ENCODE data around the gene RAPSN.
A peak's percentile ranks its signal among the peaks of the same experiment; 100 is the strongest.

The RAPSN gene

DNA sequence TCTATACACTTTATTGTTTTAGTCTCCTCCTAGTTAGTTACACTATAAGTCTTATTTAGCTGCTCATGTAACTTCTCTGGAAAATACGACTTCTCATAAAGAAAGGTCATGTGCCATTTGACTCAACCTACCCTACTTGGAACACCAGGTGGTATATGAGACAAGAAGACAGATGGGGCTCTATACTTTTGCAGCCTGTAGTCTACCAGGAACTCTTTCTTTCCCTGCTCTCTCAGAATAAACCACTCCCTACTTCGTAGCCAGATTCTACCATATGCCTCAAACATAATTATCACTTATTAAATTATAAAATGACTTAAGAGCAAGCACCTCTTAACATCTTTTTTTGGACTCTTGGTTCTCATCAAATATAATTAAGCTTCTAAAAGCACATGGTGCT lies 38.5 kb upstream of the RAPSN start:
- H3K36me3 ChIP-seq (ENCODE audit: control insufficient read depth in 1 of 2, insufficient read depth in 2 of 2, low read length in 2 of 2) = peaks cover 29 to 37% of the 10 kb centered on the region in 2 experiments
- no peak overlapping the region for H3K9ac ChIP-seq (ENCODE audit: low read length)
- no peak overlapping the region for H4K8ac ChIP-seq (ENCODE audit: low read depth, low read length)
- H3K4ac ChIP-seq (ENCODE audit: low read depth, low read length) = no peak overlapping the region
- H3K23ac ChIP-seq (ENCODE audit: low read length) = no peak overlapping the region
- H3K18ac ChIP-seq (ENCODE audit: low read length) = no peak overlapping the region
- no peak overlapping the region for H2BK120ac ChIP-seq (ENCODE audit: insufficient read depth, low read length, poor library complexity)
- no peaks in the 10 kb centered on the region for H3K79me1 ChIP-seq (ENCODE audit: low read length)
- H3K4me3 ChIP-seq (ENCODE audit: low read depth, low read length) = no peak overlapping the region
- no peak overlapping the region for H4K91ac ChIP-seq (ENCODE audit: low read depth, low read length)
- no peak overlapping the region for H3K4me2 ChIP-seq (ENCODE audit: low read length)
- no peaks in the 10 kb centered on the region for H3K27me3 ChIP-seq (ENCODE audit: insufficient read depth, low read length)
- no peak overlapping the region for H2BK5ac ChIP-seq (ENCODE audit: low read depth, low read length, poor library complexity)
- H3K79me2 ChIP-seq (ENCODE audit: control insufficient read depth, insufficient read depth, low read length, poor library complexity) = no peaks in the 10 kb centered on the region
- no peak overlapping the region for H2AK5ac ChIP-seq (ENCODE audit: low read length)
- no peak overlapping the region for H3K27ac ChIP-seq (ENCODE audit: low read depth, low read length)
- H3K14ac ChIP-seq (ENCODE audit: low read length) = no peak overlapping the region
- no peak overlapping the region for H2BK12ac ChIP-seq (ENCODE audit: low read length)
- WGBS (ENCODE audit: extremely low coverage, insufficient coverage, insufficient read length) = 100% methylated on average over 1 of the region's 2 CpGs
- no peaks in the 10 kb centered on the region for H3K9me3 ChIP-seq (ENCODE audit: insufficient read depth, low read depth, low read length)
- H2AFZ ChIP-seq (ENCODE audit: insufficient read depth, low read length, poor library complexity) = no peak overlapping the region
- no peak for DNase-seq
- no peaks in the 10 kb centered on the region for H3K4me1 ChIP-seq (ENCODE audit: control insufficient read depth in 1 of 2, insufficient read depth in 2 of 2, low read length in 2 of 2)
- no peak overlapping the region for H4K12ac ChIP-seq (ENCODE audit: low read depth, low read length)

DNA sequence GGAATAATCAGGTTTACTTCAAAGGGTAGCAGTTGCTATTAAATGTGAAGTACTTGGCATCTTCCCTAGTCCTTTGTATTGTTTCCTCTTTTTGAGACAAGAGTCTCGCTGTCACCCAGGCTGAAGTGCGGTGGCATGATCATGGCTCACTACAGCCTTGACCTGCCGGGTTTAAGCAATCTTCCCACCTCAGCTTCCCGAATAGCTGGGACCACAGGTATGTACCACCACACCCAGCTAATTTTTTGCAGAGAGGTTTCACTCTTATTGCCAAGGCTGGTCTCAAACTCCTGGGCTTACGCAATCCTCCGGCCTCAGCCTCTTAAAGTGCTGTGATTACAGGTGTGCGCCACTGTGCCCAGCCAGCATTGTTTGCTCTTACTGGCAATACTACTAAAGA lies 36.2 kb upstream of the RAPSN start:
- no peak overlapping the region for H2BK120ac ChIP-seq (ENCODE audit: insufficient read depth, low read length, poor library complexity)

DNA sequence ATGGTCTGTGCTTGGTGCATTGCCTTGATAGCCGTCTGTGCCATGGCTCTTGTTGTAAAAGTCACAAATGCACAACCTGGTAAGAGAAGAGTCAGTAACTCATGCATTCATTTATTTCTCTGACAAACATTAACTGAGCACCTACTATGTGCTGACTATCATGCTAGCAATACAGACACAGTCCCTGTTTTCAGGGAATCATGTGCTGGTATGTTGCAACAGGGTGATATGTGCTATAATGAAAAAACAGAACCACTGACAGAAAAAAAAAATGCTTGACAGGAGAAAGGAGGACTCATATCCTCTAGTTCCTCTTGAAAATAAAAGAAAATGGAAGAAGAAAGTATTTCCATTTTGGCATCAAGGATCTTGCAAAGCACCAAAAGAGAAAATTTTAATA lies 34.5 kb upstream of the RAPSN start:
- WGBS (ENCODE audit: extremely low coverage, insufficient coverage, insufficient read length) = no CpG with 5 or more reads among the region's 1 CpG
- no peak overlapping the region for H2BK12ac ChIP-seq (ENCODE audit: low read length)
- H3K18ac ChIP-seq (ENCODE audit: low read length) = no peak overlapping the region
- H2BK120ac ChIP-seq (ENCODE audit: insufficient read depth, low read length, poor library complexity) = no peak overlapping the region
- no peak overlapping the region for H2AK5ac ChIP-seq (ENCODE audit: low read length)
- H4K12ac ChIP-seq (ENCODE audit: low read depth, low read length) = no peak overlapping the region
- no peak overlapping the region for H2AFZ ChIP-seq (ENCODE audit: insufficient read depth, low read length, poor library complexity)
- no peaks in the 10 kb centered on the region for H3K79me2 ChIP-seq (ENCODE audit: control insufficient read depth, insufficient read depth, low read length, poor library complexity)
- H4K8ac ChIP-seq (ENCODE audit: low read depth, low read length) = no peak overlapping the region
- no peaks in the 10 kb centered on the region for H3K9me3 ChIP-seq (ENCODE audit: insufficient read depth, low read depth, low read length)
- H3K27me3 ChIP-seq (ENCODE audit: insufficient read depth, low read length) = no peaks in the 10 kb centered on the region
- H3K23ac ChIP-seq (ENCODE audit: low read length) = no peak overlapping the region
- peaks cover 47 to 60% of the 10 kb centered on the region in 2 experiments for H3K36me3 ChIP-seq (ENCODE audit: control insufficient read depth in 1 of 2, insufficient read depth in 2 of 2, low read length in 2 of 2)
- no peaks in the 10 kb centered on the region for H3K4me1 ChIP-seq (ENCODE audit: control insufficient read depth in 1 of 2, insufficient read depth in 2 of 2, low read length in 2 of 2)
- H3K4me3 ChIP-seq (ENCODE audit: low read depth, low read length) = no peak overlapping the region
- H4K91ac ChIP-seq (ENCODE audit: low read depth, low read length) = no peak overlapping the region
- H2BK5ac ChIP-seq (ENCODE audit: low read depth, low read length, poor library complexity) = no peak overlapping the region
- H3K4ac ChIP-seq (ENCODE audit: low read depth, low read length) = no peak overlapping the region
- H3K79me1 ChIP-seq (ENCODE audit: low read length) = no peaks in the 10 kb centered on the region
- no peak for DNase-seq
- H3K14ac ChIP-seq (ENCODE audit: low read length) = no peak overlapping the region
- H3K27ac ChIP-seq (ENCODE audit: low read depth, low read length) = no peak overlapping the region
- no peak overlapping the region for H3K4me2 ChIP-seq (ENCODE audit: low read length)
- H3K9ac ChIP-seq (ENCODE audit: low read length) = no peak overlapping the region

More for the DNA sequence above, 36.2 kb upstream of the RAPSN start:
- H4K8ac ChIP-seq (ENCODE audit: low read depth, low read length) = no peak overlapping the region
- H3K79me1 ChIP-seq (ENCODE audit: low read length) = no peaks in the 10 kb centered on the region
- H3K4me2 ChIP-seq (ENCODE audit: low read length) = no peak overlapping the region
- H3K23ac ChIP-seq (ENCODE audit: low read length) = no peak overlapping the region
- H3K9me3 ChIP-seq (ENCODE audit: insufficient read depth, low read depth, low read length) = no peaks in the 10 kb centered on the region
- no peak overlapping the region for H2AFZ ChIP-seq (ENCODE audit: insufficient read depth, low read length, poor library complexity)
- no peak overlapping the region for H2AK5ac ChIP-seq (ENCODE audit: low read length)
- no peak overlapping the region for H3K18ac ChIP-seq (ENCODE audit: low read length)
- no CpG with 5 or more reads among the region's 7 CpGs for WGBS (ENCODE audit: extremely low coverage, insufficient coverage, insufficient read length)
- DNase-seq = no peak
- H3K9ac ChIP-seq (ENCODE audit: low read length) = no peak overlapping the region
- no peak overlapping the region for H3K4me3 ChIP-seq (ENCODE audit: low read depth, low read length)
- H2BK5ac ChIP-seq (ENCODE audit: low read depth, low read length, poor library complexity) = no peak overlapping the region
- no peak overlapping the region for H3K27ac ChIP-seq (ENCODE audit: low read depth, low read length)
- no peak overlapping the region for H3K14ac ChIP-seq (ENCODE audit: low read length)
- peaks cover 40 to 49% of the 10 kb centered on the region in 2 experiments for H3K36me3 ChIP-seq (ENCODE audit: control insufficient read depth in 1 of 2, insufficient read depth in 2 of 2, low read length in 2 of 2)
- no peak overlapping the region for H4K91ac ChIP-seq (ENCODE audit: low read depth, low read length)
- no peak overlapping the region for H3K4ac ChIP-seq (ENCODE audit: low read depth, low read length)
- no peaks in the 10 kb centered on the region for H3K79me2 ChIP-seq (ENCODE audit: control insufficient read depth, insufficient read depth, low read length, poor library complexity)
- peak overlapping the region; percentile 49 for H2BK12ac ChIP-seq (ENCODE audit: low read length)
- no peaks in the 10 kb centered on the region for H3K4me1 ChIP-seq (ENCODE audit: control insufficient read depth in 1 of 2, insufficient read depth in 2 of 2, low read length in 2 of 2)
- no peaks in the 10 kb centered on the region for H3K27me3 ChIP-seq (ENCODE audit: insufficient read depth, low read length)
- no peak overlapping the region for H4K12ac ChIP-seq (ENCODE audit: low read depth, low read length)

DNA sequence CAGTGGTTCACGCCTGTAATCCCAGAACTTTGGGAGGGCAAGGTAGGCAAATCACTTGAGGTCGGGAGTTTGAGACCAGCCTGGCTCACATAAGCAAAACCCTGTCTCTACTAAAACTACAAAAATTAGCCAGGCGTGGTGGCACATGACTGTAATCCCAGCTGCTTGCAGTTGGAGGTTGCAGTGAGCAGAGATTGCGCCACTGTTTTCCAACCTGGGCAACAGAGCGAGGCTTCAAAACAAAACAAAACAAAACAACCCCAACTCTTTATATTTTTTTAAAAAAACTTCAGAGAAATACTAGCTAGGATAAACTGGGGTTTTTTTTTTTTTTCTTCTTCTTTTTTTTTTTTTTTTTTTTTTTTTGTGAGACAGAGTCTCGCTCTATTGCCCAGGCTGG lies 31.8 kb upstream of the RAPSN start:
- Histone ChIP-seq H3K27me3 (ENCODE audit: insufficient read depth, low read length) (no peaks in the 10 kb centered on the region), H4K8ac (ENCODE audit: low read depth, low read length) (no peak overlapping the region), H3K23ac (ENCODE audit: low read length) (no peak overlapping the region), H3K4ac (ENCODE audit: low read depth, low read length) (no peak overlapping the region), H2AFZ (ENCODE audit: insufficient read depth, low read length, poor library complexity) (no peak overlapping the region), H3K4me1 (ENCODE audit: control insufficient read depth in 1 of 2, insufficient read depth in 2 of 2, low read length in 2 of 2) (no peaks in the 10 kb centered on the region), H3K79me2 (ENCODE audit: control insufficient read depth, insufficient read depth, low read length, poor library complexity) (no peaks in the 10 kb centered on the region), H3K9ac (ENCODE audit: low read length) (no peak overlapping the region), H3K79me1 (ENCODE audit: low read length) (no peaks in the 10 kb centered on the region), H3K9me3 (ENCODE audit: insufficient read depth, low read depth, low read length) (no peaks in the 10 kb centered on the region), H2AK5ac (ENCODE audit: low read length) (no peak overlapping the region), H4K12ac (ENCODE audit: low read depth, low read length) (no peak overlapping the region), H3K14ac (ENCODE audit: low read length) (no peak overlapping the region), H3K18ac (ENCODE audit: low read length) (no peak overlapping the region), H3K27ac (ENCODE audit: low read depth, low read length) (no peak overlapping the region), H3K4me2 (ENCODE audit: low read length) (no peak overlapping the region), H2BK5ac (ENCODE audit: low read depth, low read length, poor library complexity) (no peak overlapping the region), H2BK12ac (ENCODE audit: low read length) (no peak overlapping the region), H3K4me3 (ENCODE audit: low read depth, low read length) (no peak overlapping the region), H4K91ac (ENCODE audit: low read depth, low read length) (no peak overlapping the region), H3K36me3 (ENCODE audit: control insufficient read depth in 1 of 2, insufficient read depth in 2 of 2, low read length in 2 of 2) (peaks cover 58 to 71% of the 10 kb centered on the region in 2 experiments), H2BK120ac (ENCODE audit: insufficient read depth, low read length, poor library complexity) (no peak overlapping the region)
- no peak for DNase-seq
- WGBS (ENCODE audit: extremely low coverage, insufficient coverage, insufficient read length) = no CpG with 5 or more reads among the region's 6 CpGs

All from trophoblast cell (in vitro differentiated cells and primary cell).